Endodermal cell (in vitro differentiated cells): ENCODE results near the gene LYRM4. TPM values are rescaled to one million over a fixed set of nuclear protein-coding genes. Genes with fewer than 3 reads are reported as not detected.

ENCODE experiments used
- DNase-seq: peaks from one replicate; pipeline ENCODE4 v3.0.0-alpha.2; 2017
- H3K27ac ChIP-seq: 2 replicates; pipeline ENCODE4 v1.5.1; 2013; ENCODE audit warnings: mild to moderate bottlenecking, low read depth, low read length, moderate library complexity
- H3K27me3 ChIP-seq: 2 replicates; pipeline ENCODE4 v1.6.1; 2013; ENCODE audit warnings: mild to moderate bottlenecking, low read length, moderate library complexity; ENCODE audit not compliant: insufficient read depth, control insufficient read depth, poor library complexity, severe bottlenecking
- H3K36me3 ChIP-seq: 2 replicates; pipeline ENCODE4 v1.7.0; 2013; ENCODE audit warnings: mild to moderate bottlenecking, low read length, moderate library complexity; ENCODE audit not compliant: control insufficient read depth, insufficient read depth
- H3K4me1 ChIP-seq: one replicate; pipeline ENCODE4 v1.7.0; 2013; ENCODE audit warnings: low read length; ENCODE audit not compliant: control insufficient read depth, insufficient read depth
- H3K4me3 ChIP-seq: 2 replicates; pipeline ENCODE4 v1.5.1; 2013; ENCODE audit warnings: mild to moderate bottlenecking, low read length, moderate library complexity
- H3K9ac ChIP-seq: 2 replicates; pipeline ENCODE4 v1.6.1; 2013; ENCODE audit warnings: mild to moderate bottlenecking, low read length, moderate library complexity; ENCODE audit not compliant: poor library complexity, severe bottlenecking; ENCODE audit errors: extremely low read depth
- H3K9me3 ChIP-seq: 2 replicates; pipeline ENCODE4 v1.6.1; 2013; ENCODE audit warnings: mild to moderate bottlenecking, low read length, moderate library complexity; ENCODE audit not compliant: control insufficient read depth
- H3K27ac Mint-ChIP-seq: 2 replicates; pipeline ENCODE4 v1.8.0; 2020; ENCODE audit warnings: mixed read lengths
- H3K27me3 Mint-ChIP-seq: 2 replicates; pipeline ENCODE4 v1.8.0; 2021; ENCODE audit warnings: mild to moderate bottlenecking, mixed read lengths; ENCODE audit not compliant: insufficient read depth
- H3K36me3 Mint-ChIP-seq: 2 replicates; pipeline ENCODE4 v1.8.0; 2020; ENCODE audit warnings: low read depth, mixed read lengths
- H3K4me1 Mint-ChIP-seq: 2 replicates; pipeline ENCODE4 v1.8.0; 2020; ENCODE audit warnings: mixed read lengths
- H3K4me3 Mint-ChIP-seq: 2 replicates; pipeline ENCODE4 v1.8.0; 2020; ENCODE audit warnings: mild to moderate bottlenecking, moderate library complexity, mixed read lengths
- H3K9me3 Mint-ChIP-seq: 2 replicates; pipeline ENCODE4 v1.8.0; 2020; ENCODE audit warnings: mild to moderate bottlenecking, mixed read lengths
- CTCF ChIP-seq: fragments of 200-600 bp; sonication (generic); conservative IDR thresholded peaks from 2 replicates; pipeline ENCODE4 v1.5.0; 2021; ENCODE audit warnings: antibody characterized with exemption, mild to moderate bottlenecking
- WGBS, 2 experiments: methylation state at CpG; one replicate each; pipeline versions ENCODE4 v1.1.5 to v1.1.7; 2013; ENCODE audit warnings: missing lambda C conversion rate in 2 of 2, mixed read lengths in 1 of 2; ENCODE audit not compliant: insufficient coverage in 1 of 2, insufficient read length in 1 of 2; 5-methylcytosine and 5-hydroxymethylcytosine counted together
- total RNA-seq, 2 donors: library from RNA; stranded (reverse); fragmentation: NEBNext Ultra II Directional in 1 of 2; extraction: Animal tissue kit (Norgen Biotek cat#: 25700) in 1 of 2; gene quantifications; 2 replicates in 1 of 2; 3 replicates in 1 of 2; pipeline ENCODE4 v1.2.1, GENCODE V29; 2021

The LYRM4 gene
- total RNA-seq, 2 donors from 2014 or later = 32.1 to 44.3 TPM

DNA sequence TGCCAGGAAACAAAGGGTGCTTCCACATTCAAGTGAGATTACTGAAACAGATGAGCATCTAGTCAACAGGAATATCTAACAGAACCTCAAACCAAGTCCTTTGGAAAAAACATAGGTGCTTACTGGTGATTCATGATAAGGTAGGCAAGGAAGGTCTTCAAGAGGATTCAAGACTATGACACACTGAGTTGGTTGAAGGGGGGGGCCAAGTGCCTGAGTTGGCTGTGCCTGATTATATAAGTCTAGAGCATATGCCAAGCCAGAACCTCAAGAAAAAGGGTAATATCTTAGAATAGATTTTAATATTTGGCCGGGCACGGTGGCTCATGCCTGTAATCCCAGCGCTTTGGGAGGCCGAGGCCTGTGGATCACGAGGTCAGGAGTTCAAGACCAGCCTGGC is 63.7 kb downstream of the LYRM4 start:
- Mint-ChIP-seq H3K9me3 (no peaks in the 10 kb centered on the region), H3K4me1 (peaks cover 14% of the 10 kb centered on the region), H3K4me3 (no peak overlapping the region), H3K36me3 (peaks cover 9% of the 10 kb centered on the region), H3K27me3 (no peaks in the 10 kb centered on the region), H3K27ac (no peak overlapping the region)
- Histone ChIP-seq H3K9me3 (no peaks in the 10 kb centered on the region), H3K36me3 (no peaks in the 10 kb centered on the region), H3K4me1 (no peaks in the 10 kb centered on the region), H3K4me3 (no peak overlapping the region), H3K27me3 (no peaks in the 10 kb centered on the region), H3K27ac (no peak overlapping the region), H3K9ac (no peak overlapping the region)
- DNase-seq = no peak
- no peak for TF ChIP-seq CTCF
- 95 to 100% methylated on average over 5 of the region's 5 CpGs for WGBS, 2 experiments

DNA sequence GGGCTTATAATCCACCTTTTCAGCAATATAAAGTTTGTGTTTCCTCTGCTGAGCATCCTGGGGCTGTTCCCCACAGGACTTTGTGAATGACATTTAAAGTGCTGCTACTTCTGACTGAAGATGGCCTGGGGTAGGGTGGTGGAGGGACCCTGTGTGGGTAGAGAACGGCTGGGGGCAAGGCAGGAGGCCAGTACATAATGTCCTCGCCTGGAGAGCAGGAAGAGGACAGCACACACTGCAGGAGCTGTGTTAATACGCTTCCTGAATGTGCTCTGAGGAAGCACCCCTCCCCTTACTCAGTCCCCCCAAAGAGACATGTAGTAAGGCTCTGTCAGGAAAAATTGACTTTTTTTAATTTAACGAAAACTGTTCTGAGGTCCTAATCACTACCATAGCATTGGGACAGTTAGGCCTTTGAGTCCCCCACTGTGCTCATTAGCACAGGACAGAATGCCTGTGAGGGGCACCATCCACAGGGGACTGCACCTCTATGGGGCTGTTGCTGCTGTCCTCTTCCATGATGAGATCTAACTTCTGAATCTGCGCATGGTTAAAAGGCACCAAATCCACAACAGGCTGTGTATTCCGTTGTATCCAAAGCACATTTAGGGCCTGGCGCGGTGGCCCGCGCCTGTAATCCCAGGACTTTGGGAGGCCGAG is 68.5 kb downstream of the LYRM4 start:
- H3K4me3 Mint-ChIP-seq = no peak overlapping the region
- Histone ChIP-seq H3K36me3 (no peaks in the 10 kb centered on the region), H3K4me3 (no peak overlapping the region), H3K27ac (no peak overlapping the region), H3K9me3 (no peaks in the 10 kb centered on the region), H3K27me3 (no peaks in the 10 kb centered on the region), H3K4me1 (peaks cover 4% of the 10 kb centered on the region), H3K9ac (no peak overlapping the region)
- H3K9me3 Mint-ChIP-seq = no peaks in the 10 kb centered on the region
- no peak for DNase-seq
- no peaks in the 10 kb centered on the region for H3K27me3 Mint-ChIP-seq
- TF ChIP-seq CTCF = no peak
- whole genome bisulfite sequencing, 2 experiments = 86 to 90% methylated on average over 7 to 11 of the region's 11 CpGs
- peak overlapping the region; percentile 20 for H3K27ac Mint-ChIP-seq
- peaks cover 20% of the 10 kb centered on the region for H3K4me1 Mint-ChIP-seq
- peaks cover 9% of the 10 kb centered on the region for H3K36me3 Mint-ChIP-seq

- H3K4me3 ChIP-seq = no peak overlapping the region
- Mint-ChIP-seq H3K36me3 (peaks cover 10% of the 10 kb centered on the region), H3K9me3 (no peaks in the 10 kb centered on the region), H3K27ac (no peak overlapping the region), H3K27me3 (no peaks in the 10 kb centered on the region), H3K4me1 (peaks cover 20% of the 10 kb centered on the region), H3K4me3 (no peak overlapping the region)
- no peaks in the 10 kb centered on the region for H3K36me3 ChIP-seq
- H3K4me1 ChIP-seq = peaks cover 4% of the 10 kb centered on the region
- H3K27me3 ChIP-seq = no peaks in the 10 kb centered on the region
- no peak overlapping the region for H3K9ac ChIP-seq
- 91 to 100% methylated on average over 2 to 3 of the region's 3 CpGs for WGBS, 2 experiments
- H3K27ac ChIP-seq = no peak overlapping the region
- no peak for TF ChIP-seq CTCF
- H3K9me3 ChIP-seq = no peaks in the 10 kb centered on the region
- no peak for DNase-seq
Observed at GRCh38 chr6:5191722-5192121, 69.0 kb downstream of the LYRM4 start.
